ENCODE data around the gene TK2.

TK2 gene

GRCh38 chr16:66566051-66566901 is 16.4 kb upstream of the TK2 start, which contains the start of gene CMTM1:
TSS of gene CMTM1 (plus strand) at chr16:66566439. CDS start at chr16:66566514, 75 bp downstream.
- H3K4me3 ChIP-seq (ENCODE audit: low read length): no peak within 1 kb of the TSS
- no peak within 1 kb of the TSS for H2AFZ ChIP-seq (ENCODE audit: low read depth, low read length)
- no peaks in the 10 kb centered on the region for H3K27me3 ChIP-seq (ENCODE audit: insufficient read depth, low read length)

GRCh38 chr16:66563574-66564334 is 13.8 kb upstream of the TK2 start:
- Histone ChIP-seq H3K27me3 (ENCODE audit: insufficient read depth, low read length) (no peaks in the 10 kb centered on the region), H2AFZ (ENCODE audit: low read depth, low read length) (no peak overlapping the region), H3K4me3 (ENCODE audit: low read length) (no peak overlapping the region), H3K9me3 (ENCODE audit: low read length) (peaks cover 4% of the 10 kb centered on the region), H3K36me3 (ENCODE audit: insufficient read depth, low read length) (peaks cover 17% of the 10 kb centered on the region), H3K4me1 (ENCODE audit: insufficient read depth, low read length) (no peaks in the 10 kb centered on the region)

More at GRCh38 chr16:66566051-66566901, 16.4 kb upstream of the TK2 start, which contains the start of gene CMTM1:
- no peaks in the 10 kb centered on the region for H3K4me1 ChIP-seq (ENCODE audit: insufficient read depth, low read length)
- peaks cover 15% of the 10 kb centered on the region for H3K36me3 ChIP-seq (ENCODE audit: insufficient read depth, low read length)
- H3K9me3 ChIP-seq (ENCODE audit: low read length): peaks cover 4% of the 10 kb centered on the region

DNA sequence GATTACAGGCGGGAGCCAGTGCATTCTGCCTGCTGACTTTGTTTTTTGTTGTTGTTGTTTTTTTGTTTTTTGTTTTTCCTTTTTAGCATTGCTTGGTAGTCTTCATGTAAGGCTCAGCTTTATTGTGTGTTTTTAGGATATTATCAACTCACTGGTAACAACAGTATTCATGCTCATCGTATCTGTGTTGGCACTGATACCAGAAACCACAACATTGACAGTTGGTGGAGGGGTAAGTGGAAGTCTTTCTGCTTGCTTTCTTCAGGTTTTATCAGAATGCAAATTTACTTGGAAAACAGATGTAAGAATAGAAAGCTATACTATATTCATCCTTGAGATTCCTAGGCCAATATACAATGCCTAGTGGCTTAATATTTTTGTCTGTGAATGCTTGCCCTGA is 13.1 kb upstream of the TK2 start:
- H3K27me3 ChIP-seq (ENCODE audit: insufficient read depth, low read length): no peaks in the 10 kb centered on the region
- peaks cover 20% of the 10 kb centered on the region for H3K36me3 ChIP-seq (ENCODE audit: insufficient read depth, low read length)
- no peaks in the 10 kb centered on the region for H3K4me1 ChIP-seq (ENCODE audit: insufficient read depth, low read length)
- H3K9me3 ChIP-seq (ENCODE audit: low read length): peaks cover 4% of the 10 kb centered on the region
- H2AFZ ChIP-seq (ENCODE audit: low read depth, low read length): no peak overlapping the region
- no peak overlapping the region for H3K4me3 ChIP-seq (ENCODE audit: low read length)

DNA sequence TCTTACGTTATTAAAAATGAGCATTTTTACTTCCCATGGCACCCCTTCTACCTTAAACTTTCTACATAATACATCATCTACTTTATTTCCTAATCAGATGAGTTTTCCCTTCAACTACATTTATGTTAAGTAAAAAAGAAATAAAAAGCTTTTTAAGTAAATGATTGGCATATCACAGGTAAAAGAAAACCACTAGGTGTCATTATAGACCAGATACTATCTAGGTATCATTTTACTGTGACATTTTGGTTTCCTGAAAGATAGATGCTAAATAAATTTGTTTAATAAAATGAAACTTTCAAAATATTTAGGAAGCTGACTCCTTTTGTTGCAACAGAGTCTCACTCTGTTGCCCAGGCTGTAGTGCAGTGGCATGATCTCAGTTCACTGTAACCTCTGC is 12.5 kb upstream of the TK2 start:
- peaks cover 4% of the 10 kb centered on the region for H3K9me3 ChIP-seq (ENCODE audit: low read length)
- H3K4me3 ChIP-seq (ENCODE audit: low read length): no peak overlapping the region
- no peak overlapping the region for H2AFZ ChIP-seq (ENCODE audit: low read depth, low read length)
- H3K27me3 ChIP-seq (ENCODE audit: insufficient read depth, low read length): no peaks in the 10 kb centered on the region
- H3K36me3 ChIP-seq (ENCODE audit: insufficient read depth, low read length): peaks cover 20% of the 10 kb centered on the region
- H3K4me1 ChIP-seq (ENCODE audit: insufficient read depth, low read length): no peaks in the 10 kb centered on the region

DNA sequence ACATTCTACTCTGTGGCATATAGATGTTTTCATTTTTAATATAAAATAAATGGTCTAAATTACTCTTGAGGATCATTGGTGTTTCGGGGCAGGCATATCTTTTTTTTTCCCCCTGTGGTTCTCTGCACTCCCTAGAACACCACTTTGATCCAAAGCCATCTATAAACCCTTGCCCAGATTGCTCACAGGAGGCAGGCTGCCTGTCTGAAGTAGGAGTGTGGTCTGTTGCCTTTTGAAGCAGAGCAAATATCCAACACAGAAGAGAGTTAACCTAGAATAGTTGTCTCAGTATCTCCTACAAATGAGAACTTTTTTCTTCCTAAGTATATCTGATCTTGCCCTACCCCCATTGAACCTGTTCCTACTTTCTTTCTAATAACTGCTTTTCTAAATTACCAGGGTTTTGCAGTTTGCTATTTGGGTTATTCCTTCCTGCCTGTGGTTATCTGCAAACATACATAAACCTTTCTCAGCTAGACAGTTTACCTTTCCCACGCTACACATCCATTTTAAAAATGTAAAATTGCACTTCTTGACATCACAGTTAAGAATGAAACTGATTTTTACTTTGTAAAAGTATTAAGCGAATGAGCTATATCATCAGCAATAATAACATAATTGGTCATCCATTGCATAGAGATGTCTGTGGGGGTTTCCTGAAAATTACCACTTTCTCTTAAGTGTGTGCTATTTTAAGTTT is 11.6 kb upstream of the TK2 start:
- peaks cover 4% of the 10 kb centered on the region for H3K9me3 ChIP-seq (ENCODE audit: low read length)
- peaks cover 17% of the 10 kb centered on the region for H3K36me3 ChIP-seq (ENCODE audit: insufficient read depth, low read length)
- no peaks in the 10 kb centered on the region for H3K27me3 ChIP-seq (ENCODE audit: insufficient read depth, low read length)
- H2AFZ ChIP-seq (ENCODE audit: low read depth, low read length): no peak overlapping the region
- no peaks in the 10 kb centered on the region for H3K4me1 ChIP-seq (ENCODE audit: insufficient read depth, low read length)
- H3K4me3 ChIP-seq (ENCODE audit: low read length): no peak overlapping the region

GRCh38 chr16:66560107-66560506 is 10.2 kb upstream of the TK2 start:
- H2AFZ ChIP-seq (ENCODE audit: low read depth, low read length): no peak overlapping the region
- H3K9me3 ChIP-seq (ENCODE audit: low read length): no peaks in the 10 kb centered on the region
- no peaks in the 10 kb centered on the region for H3K27me3 ChIP-seq (ENCODE audit: insufficient read depth, low read length)
- no peaks in the 10 kb centered on the region for H3K4me1 ChIP-seq (ENCODE audit: insufficient read depth, low read length)
- H3K36me3 ChIP-seq (ENCODE audit: insufficient read depth, low read length): peaks cover 11% of the 10 kb centered on the region
- no peak overlapping the region for H3K4me3 ChIP-seq (ENCODE audit: low read length)

DNA sequence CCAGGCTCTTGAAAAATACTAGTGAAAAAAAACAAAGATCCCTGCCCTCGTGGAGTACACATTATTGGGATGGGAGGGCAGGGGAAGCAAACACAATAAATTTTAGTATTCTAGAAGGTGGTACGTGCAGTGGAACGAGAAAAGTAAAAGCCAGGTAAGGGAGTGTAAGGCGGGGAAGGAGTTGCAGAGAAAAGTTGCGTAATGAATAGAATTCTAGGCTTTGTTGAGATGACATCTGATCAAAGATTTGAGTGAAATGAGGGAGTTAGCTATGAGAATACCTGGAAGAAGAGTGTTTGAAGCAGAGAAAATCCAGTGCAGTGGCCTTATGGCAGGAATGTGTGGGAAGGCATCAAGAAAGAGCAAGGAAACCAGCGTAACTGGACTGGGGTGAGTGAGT is 4.6 kb upstream of the TK2 start:
- H3K4me3 ChIP-seq (ENCODE audit: low read length): no peak overlapping the region
- H2AFZ ChIP-seq (ENCODE audit: low read depth, low read length): no peak overlapping the region
- H3K36me3 ChIP-seq (ENCODE audit: insufficient read depth, low read length): peaks cover 5% of the 10 kb centered on the region
- no peaks in the 10 kb centered on the region for H3K27me3 ChIP-seq (ENCODE audit: insufficient read depth, low read length)
- H3K4me1 ChIP-seq (ENCODE audit: insufficient read depth, low read length): peaks cover 10% of the 10 kb centered on the region
- H3K9me3 ChIP-seq (ENCODE audit: low read length): no peaks in the 10 kb centered on the region

DNA sequence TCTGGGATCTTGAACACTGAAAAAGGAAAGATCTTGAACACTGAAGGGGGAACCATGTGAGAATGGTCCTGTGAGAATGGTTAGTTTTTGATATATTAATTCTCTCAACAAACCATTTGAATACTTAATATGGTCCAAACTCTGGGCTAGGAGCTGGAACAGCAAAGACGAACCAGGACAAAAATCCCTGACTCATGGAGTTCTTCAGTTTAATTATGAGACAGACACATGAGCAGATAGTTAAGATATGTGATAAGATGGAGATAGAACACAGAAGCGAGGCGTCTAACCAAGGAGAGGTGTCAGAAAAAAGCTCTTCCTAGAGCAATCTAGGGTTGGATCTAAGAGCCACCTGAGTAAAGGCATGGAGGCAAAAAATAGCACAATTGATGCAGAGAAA is 4.1 kb upstream of the TK2 start:
- H3K4me3 ChIP-seq (ENCODE audit: low read length): no peak overlapping the region
- no peaks in the 10 kb centered on the region for H3K27me3 ChIP-seq (ENCODE audit: insufficient read depth, low read length)
- H2AFZ ChIP-seq (ENCODE audit: low read depth, low read length): no peak overlapping the region
- no peaks in the 10 kb centered on the region for H3K9me3 ChIP-seq (ENCODE audit: low read length)
- peaks cover 15% of the 10 kb centered on the region for H3K4me1 ChIP-seq (ENCODE audit: insufficient read depth, low read length)
- H3K36me3 ChIP-seq (ENCODE audit: insufficient read depth, low read length): peaks cover 5% of the 10 kb centered on the region

- peaks cover under 1% of the 10 kb centered on the region for H3K36me3 ChIP-seq (ENCODE audit: insufficient read depth, low read length)
- no peaks in the 10 kb centered on the region for H3K9me3 ChIP-seq (ENCODE audit: low read length)
- no peaks in the 10 kb centered on the region for H3K27me3 ChIP-seq (ENCODE audit: insufficient read depth, low read length)
- no peak overlapping the region for H2AFZ ChIP-seq (ENCODE audit: low read depth, low read length)
- peak overlapping the region; percentile 64 for H3K4me3 ChIP-seq (ENCODE audit: low read length)
- peaks cover 16% of the 10 kb centered on the region for H3K4me1 ChIP-seq (ENCODE audit: insufficient read depth, low read length)
Observed at GRCh38 chr16:66553223-66553622, 3.3 kb upstream of the TK2 start.

DNA sequence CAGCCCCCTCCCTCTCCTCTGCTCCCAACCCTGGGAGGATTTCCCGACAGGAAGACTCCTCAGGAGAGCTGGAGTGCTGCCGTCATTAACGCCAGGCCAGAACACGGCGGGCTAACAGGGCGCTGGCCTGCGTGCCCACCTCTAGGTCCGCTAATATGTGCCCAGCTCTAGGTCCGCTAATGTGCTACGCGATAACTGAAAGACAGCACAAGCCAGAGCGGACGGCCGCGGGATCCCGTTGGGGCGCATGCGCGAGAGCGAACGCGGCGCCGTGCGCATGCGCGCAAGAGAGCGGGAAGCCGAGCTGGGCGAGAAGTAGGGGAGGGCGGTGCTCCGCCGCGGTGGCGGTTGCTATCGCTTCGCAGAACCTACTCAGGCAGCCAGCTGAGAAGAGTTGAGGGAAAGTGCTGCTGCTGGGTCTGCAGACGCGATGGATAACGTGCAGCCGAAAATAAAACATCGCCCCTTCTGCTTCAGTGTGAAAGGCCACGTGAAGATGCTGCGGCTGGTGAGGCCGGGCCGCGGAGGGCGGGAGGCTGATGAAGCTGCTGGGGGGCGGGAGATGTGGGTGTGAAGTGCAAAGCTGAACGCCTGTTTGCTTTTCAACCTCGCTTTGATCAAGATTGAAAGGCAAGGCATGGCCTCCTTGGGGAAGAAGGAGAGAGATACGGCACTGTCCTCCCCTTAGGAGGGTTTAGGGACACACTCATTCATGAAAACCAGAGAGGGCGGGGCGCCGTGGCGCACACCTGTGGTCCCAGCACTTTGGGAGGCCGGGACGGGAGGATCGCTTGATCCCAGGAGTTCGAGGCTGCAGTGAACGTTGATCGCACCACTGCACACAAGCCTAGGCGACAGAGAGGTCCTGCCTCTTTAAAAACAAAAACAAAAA is 2.6 kb upstream of the TK2 start, which contains the start of gene CKLF:
TSS of gene CKLF (plus strand) at position 291 of the 892 bp plus-strand sequence. CDS start at position 431, 140 bp downstream.
- Histone ChIP-seq H3K27me3 (ENCODE audit: insufficient read depth, low read length) (no peaks in the 10 kb centered on the region), H3K36me3 (ENCODE audit: insufficient read depth, low read length) (no peaks in the 10 kb centered on the region), H2AFZ (ENCODE audit: low read depth, low read length) (peak within 1 kb of the TSS; percentile 52), H3K4me3 (ENCODE audit: low read length) (peak within 1 kb of the TSS; percentile 64), H3K9me3 (ENCODE audit: low read length) (no peaks in the 10 kb centered on the region), H3K4me1 (ENCODE audit: insufficient read depth, low read length) (peaks cover 16% of the 10 kb centered on the region)

DNA sequence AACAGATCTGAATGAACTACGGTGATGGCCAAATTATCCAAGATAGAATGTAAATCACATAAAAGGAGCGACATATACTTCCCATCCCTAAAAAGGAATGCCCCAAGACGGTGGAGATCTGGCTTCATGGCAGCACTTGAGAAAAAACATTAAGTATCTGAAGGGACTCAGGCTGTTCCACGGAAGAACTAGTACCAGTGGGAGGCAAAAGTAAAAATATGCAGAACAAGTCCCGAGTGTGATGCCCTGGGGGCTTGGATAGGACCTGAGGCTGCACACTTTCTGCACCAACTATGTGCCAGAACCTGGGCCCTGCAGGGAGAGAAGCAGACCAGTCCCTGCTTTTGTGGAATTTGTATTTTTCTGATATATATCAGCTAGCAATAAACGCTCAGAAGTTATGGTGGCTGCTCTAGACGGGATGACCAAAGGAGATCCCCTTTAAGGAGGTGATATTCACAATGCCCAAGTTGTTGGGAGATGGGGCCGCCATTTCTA is 1.9 kb upstream of the TK2 start:
- no peaks in the 10 kb centered on the region for H3K36me3 ChIP-seq (ENCODE audit: insufficient read depth, low read length)
- H3K27me3 ChIP-seq (ENCODE audit: insufficient read depth, low read length): no peaks in the 10 kb centered on the region
- no peaks in the 10 kb centered on the region for H3K9me3 ChIP-seq (ENCODE audit: low read length)
- H3K4me1 ChIP-seq (ENCODE audit: insufficient read depth, low read length): peaks cover 16% of the 10 kb centered on the region
- H3K4me3 ChIP-seq (ENCODE audit: low read length): peak overlapping the region; percentile 64
- peak overlapping the region; percentile 44 for H2AFZ ChIP-seq (ENCODE audit: low read depth, low read length)

- no peaks in the 10 kb centered on the region for H3K27me3 ChIP-seq (ENCODE audit: insufficient read depth, low read length)
- H3K36me3 ChIP-seq (ENCODE audit: insufficient read depth, low read length): no peaks in the 10 kb centered on the region
- no peaks in the 10 kb centered on the region for H3K9me3 ChIP-seq (ENCODE audit: low read length)
- H3K4me1 ChIP-seq (ENCODE audit: insufficient read depth, low read length): peaks cover 16% of the 10 kb centered on the region
- H2AFZ ChIP-seq (ENCODE audit: low read depth, low read length): no peak overlapping the region
- H3K4me3 ChIP-seq (ENCODE audit: low read length): no peak overlapping the region
Observed at GRCh38 chr16:66551348-66551759, 1.4 kb upstream of the TK2 start.
